22Rv1 (cell line): Measurements from ENCODE around the gene GNL3.

Experiments used
- H3K27ac ChIP-seq: fragments of 450-650 bp; 2 replicates; pipeline ENCODE4 v1.5.1; 2017
- ZFX ChIP-seq: fragments of 450-650 bp; IDR thresholded peaks from 2 replicates; pipeline ENCODE4 v1.6.1; 2017; ENCODE audit warnings: antibody characterized with exemption, borderline replicate concordance
- TF ChIP-seq, protein P1 (sequence below): fragments of 450-650 bp; IDR thresholded peaks from 2 replicates; pipeline ENCODE4 v1.5.1; 2017; ENCODE audit warnings: mild to moderate bottlenecking

Gene GNL3

DNA sequence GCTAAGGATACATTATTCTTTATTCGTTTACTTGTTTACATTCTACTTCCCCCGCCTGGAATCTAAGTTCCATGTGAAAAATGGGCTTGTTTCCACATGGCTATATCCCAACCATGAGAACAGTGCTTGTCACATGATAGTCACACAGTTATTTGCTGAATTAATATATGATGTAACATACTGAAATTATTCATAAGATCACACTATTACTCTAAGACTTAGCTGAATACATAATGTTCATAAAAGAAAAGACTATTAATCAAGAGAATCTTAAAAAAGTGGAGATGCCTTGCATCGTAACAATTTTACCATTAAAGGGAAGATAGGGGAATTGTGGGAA is 6.7 kb upstream of the GNL3 start:
- TF ChIP-seq, protein P1, sequence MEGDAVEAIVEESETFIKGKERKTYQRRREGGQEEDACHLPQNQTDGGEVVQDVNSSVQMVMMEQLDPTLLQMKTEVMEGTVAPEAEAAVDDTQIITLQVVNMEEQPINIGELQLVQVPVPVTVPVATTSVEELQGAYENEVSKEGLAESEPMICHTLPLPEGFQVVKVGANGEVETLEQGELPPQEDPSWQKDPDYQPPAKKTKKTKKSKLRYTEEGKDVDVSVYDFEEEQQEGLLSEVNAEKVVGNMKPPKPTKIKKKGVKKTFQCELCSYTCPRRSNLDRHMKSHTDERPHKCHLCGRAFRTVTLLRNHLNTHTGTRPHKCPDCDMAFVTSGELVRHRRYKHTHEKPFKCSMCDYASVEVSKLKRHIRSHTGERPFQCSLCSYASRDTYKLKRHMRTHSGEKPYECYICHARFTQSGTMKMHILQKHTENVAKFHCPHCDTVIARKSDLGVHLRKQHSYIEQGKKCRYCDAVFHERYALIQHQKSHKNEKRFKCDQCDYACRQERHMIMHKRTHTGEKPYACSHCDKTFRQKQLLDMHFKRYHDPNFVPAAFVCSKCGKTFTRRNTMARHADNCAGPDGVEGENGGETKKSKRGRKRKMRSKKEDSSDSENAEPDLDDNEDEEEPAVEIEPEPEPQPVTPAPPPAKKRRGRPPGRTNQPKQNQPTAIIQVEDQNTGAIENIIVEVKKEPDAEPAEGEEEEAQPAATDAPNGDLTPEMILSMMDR, result no peak
- TF ChIP-seq ZFX, result no peak

GRCh38 chr3:52679811-52680210 is 6.0 kb upstream of the GNL3 start:
- H3K27ac ChIP-seq, result peak overlapping the region; percentile 42
- TF ChIP-seq, protein P1, result no peak
- TF ChIP-seq ZFX, result no peak

More for the DNA sequence above, 6.7 kb upstream of the GNL3 start:
- peak overlapping the region; percentile 42 for H3K27ac ChIP-seq

GRCh38 chr3:52681596-52681995 is 4.2 kb upstream of the GNL3 start:
- no peak overlapping the region for H3K27ac ChIP-seq
- TF ChIP-seq, protein P1, result no peak
- TF ChIP-seq ZFX, result no peak

DNA sequence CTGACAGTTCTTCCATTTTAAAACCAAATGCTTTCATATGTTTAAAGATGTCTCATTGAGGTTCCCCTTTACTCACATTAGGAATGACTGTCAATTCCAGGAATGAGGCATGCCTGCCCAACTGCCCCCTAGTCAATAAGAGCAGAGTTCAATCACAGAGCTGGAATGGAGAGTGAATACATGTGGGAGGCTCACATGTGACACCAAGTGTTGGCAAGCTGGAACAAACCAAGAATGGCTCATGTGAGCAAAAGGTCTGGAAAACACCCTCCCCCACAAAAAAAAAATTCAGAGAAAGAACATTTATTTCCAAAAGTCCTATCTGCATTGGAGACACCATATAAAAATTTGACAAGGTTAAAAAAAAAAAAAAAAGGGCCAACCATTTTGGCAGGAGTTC is 3.8 kb upstream of the GNL3 start:
- no peak overlapping the region for H3K27ac ChIP-seq
- no peak for TF ChIP-seq ZFX
- TF ChIP-seq, protein P1, result no peak

DNA sequence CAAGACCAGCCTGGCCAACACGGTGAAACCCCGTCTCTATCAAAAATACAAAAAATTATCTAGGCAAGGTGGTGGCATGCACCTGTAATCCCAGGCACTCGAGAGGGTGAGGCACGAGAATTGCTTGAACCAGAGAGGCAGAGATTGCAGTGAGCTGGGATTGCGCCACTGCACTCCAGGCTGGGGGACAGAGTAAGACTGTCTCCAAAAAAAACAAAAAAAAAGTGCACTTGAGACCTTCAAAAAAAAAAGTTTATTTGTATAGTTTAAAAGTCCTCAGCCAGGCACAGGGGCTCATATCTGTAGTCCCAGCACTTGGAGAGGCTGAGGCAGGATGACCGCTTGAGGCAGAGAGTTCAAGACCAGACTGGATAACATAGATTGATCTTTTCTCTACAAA is 2.2 kb upstream of the GNL3 start:
- H3K27ac ChIP-seq, result no peak overlapping the region
- TF ChIP-seq, protein P1, result no peak
- no peak for TF ChIP-seq ZFX

DNA sequence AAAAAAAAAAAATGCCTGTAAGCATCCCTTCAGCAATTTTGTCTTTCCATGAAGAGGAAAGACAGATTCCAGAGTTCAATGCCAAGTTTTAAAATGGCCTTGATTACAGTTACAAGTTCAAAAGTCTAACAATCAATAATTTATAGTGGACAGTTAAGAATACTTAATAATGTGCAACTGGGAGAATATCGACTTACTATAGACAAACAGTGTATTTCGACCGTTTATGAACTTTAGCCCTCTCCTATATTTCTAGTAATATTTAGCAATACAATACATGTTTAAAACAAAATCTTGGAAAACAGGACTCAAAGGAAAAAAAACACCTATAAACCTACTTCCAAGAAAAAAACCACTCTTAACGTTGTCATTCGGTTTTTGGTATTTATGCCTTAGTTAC is 1.6 kb upstream of the GNL3 start:
- TF ChIP-seq, protein P1, result no peak
- no peak for TF ChIP-seq ZFX
- peak overlapping the region; percentile 95; the same call in 1 of the 2 replicates for H3K27ac ChIP-seq

DNA sequence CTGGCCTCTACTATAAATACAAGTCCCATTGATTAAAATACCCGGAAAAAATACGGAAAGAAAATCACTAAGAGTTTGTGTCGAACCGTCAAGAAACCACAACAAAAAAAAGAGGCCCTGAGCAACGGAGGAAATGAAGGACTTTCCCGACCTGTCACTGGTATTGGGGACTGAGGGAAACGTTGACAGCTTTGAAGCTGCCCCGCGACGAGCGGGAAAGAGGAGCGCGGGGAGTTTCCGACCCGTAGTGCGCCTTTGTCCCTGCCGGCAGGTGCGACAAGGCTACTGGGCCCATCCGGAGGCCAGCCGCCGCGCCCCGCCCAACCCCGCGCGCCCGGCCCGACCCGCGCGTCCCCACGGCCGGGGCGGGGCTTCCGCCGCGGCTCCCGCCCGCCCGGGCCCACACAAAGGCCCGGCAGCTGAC is 535 bp upstream of the GNL3 start:
- no peak for TF ChIP-seq ZFX
- TF ChIP-seq, protein P1, result no peak
- H3K27ac ChIP-seq, result peak overlapping the region; percentile 95
